Immature natural killer cell (primary cell): ENCODE measurements around the gene CCL13. TPM values are rescaled to one million over a fixed set of nuclear protein-coding genes. Genes with fewer than 3 reads are reported as not detected.

Experiments
- DNase-seq, 3 donors: peaks; one replicate each; pipeline ENCODE4 v3.0.0; 2022; ENCODE audit warnings: mixed read lengths in 1 of 3
- H3K27ac Mint-ChIP-seq, 6 donors: one replicate each; pipeline ENCODE4 v1.8.0; 2020; ENCODE audit warnings: mixed read lengths in 6 of 6, mild to moderate bottlenecking in 5 of 6, inconsistent platforms in 4 of 6, moderate library complexity in 3 of 6
- H3K27me3 Mint-ChIP-seq, 3 donors: one replicate each; pipeline ENCODE4 v1.8.0; 2020 to 2021; ENCODE audit warnings: low read depth in 3 of 3, mild to moderate bottlenecking in 3 of 3, mixed read lengths in 3 of 3, moderate library complexity in 3 of 3, inconsistent platforms in 1 of 3
- H3K36me3 Mint-ChIP-seq, 3 donors: one replicate each; pipeline ENCODE4 v1.8.0; 2020; ENCODE audit warnings: mixed read lengths in 3 of 3, inconsistent platforms in 2 of 3, mild to moderate bottlenecking in 2 of 3
- H3K4me1 Mint-ChIP-seq, 2 donors: one replicate each; pipeline ENCODE4 v1.8.0; 2020; ENCODE audit warnings: inconsistent platforms in 2 of 2, mild to moderate bottlenecking in 2 of 2, mixed read lengths in 2 of 2, moderate library complexity in 1 of 2
- H3K4me3 Mint-ChIP-seq, 5 donors: one replicate each; pipeline ENCODE4 v1.8.0; 2020; ENCODE audit warnings: mild to moderate bottlenecking in 5 of 5, mixed read lengths in 5 of 5, inconsistent platforms in 3 of 5, moderate library complexity in 3 of 5
- H3K9me3 Mint-ChIP-seq, 6 donors: one replicate each; pipeline ENCODE4 v1.8.0; 2020; ENCODE audit warnings: mild to moderate bottlenecking in 6 of 6, mixed read lengths in 6 of 6, inconsistent platforms in 4 of 6, moderate library complexity in 3 of 6
- polyA plus RNA-seq, 3 donors: library from polyadenylated mRNA; unstranded; fragments of 300-500 nt; fragmentation: Illumina TruSeq; gene quantifications; one replicate each; pipeline ENCODE4 v1.2.3, GENCODE V29; 2021

Gene CCL13
- polyA plus RNA-seq, 3 donors from 2014 or later, result not detected

- H3K27me3 Mint-ChIP-seq, result peaks cover 2 to 12% (median 4%) of the 10 kb centered on the region in 3 donors
- no peak for DNase-seq
- no peak overlapping the region for H3K27ac Mint-ChIP-seq
- H3K4me1 Mint-ChIP-seq, result peaks cover 2 to 11% of the 10 kb centered on the region in 2 donors
- H3K4me3 Mint-ChIP-seq, result no peak overlapping the region
- H3K9me3 Mint-ChIP-seq, result no peaks in the 10 kb centered on the region
- H3K36me3 Mint-ChIP-seq, result no peaks in the 10 kb centered on the region
Observed at GRCh38 chr17:34384271-34384670, 28.0 kb downstream of the CCL13 start.

GRCh38 chr17:34384822-34385605 is 28.7 kb downstream of the CCL13 start:
- Mint-ChIP-seq H3K9me3 (no peaks in the 10 kb centered on the region), H3K27me3 (peaks cover 2 to 13% (median 4%) of the 10 kb centered on the region in 3 donors), H3K27ac (no peak overlapping the region), H3K4me3 (no peak overlapping the region), H3K4me1 (peaks cover 2 to 17% of the 10 kb centered on the region in 2 donors), H3K36me3 (no peaks in the 10 kb centered on the region)
- DNase-seq, result no peak

- Mint-ChIP-seq H3K4me1 (peaks cover 2 to 17% of the 10 kb centered on the region in 2 donors), H3K27ac (no peak overlapping the region), H3K4me3 (no peak overlapping the region), H3K27me3 (peaks cover 2 to 15% (median 8%) of the 10 kb centered on the region in 3 donors), H3K9me3 (no peaks in the 10 kb centered on the region), H3K36me3 (no peaks in the 10 kb centered on the region)
- DNase-seq, result no peak
Observed at GRCh38 chr17:34386343-34386696, 30.0 kb downstream of the CCL13 start.

GRCh38 chr17:34386697-34387550 is 30.6 kb downstream of the CCL13 start:
- no peak for DNase-seq
- Mint-ChIP-seq H3K27ac (no peak overlapping the region), H3K27me3 (peaks cover 2 to 17% (median 8%) of the 10 kb centered on the region in 3 donors), H3K36me3 (no peaks in the 10 kb centered on the region), H3K4me3 (no peak overlapping the region), H3K9me3 (no peaks in the 10 kb centered on the region), H3K4me1 (peaks cover 2 to 17% of the 10 kb centered on the region in 2 donors)

GRCh38 chr17:34387566-34387965 is 31.3 kb downstream of the CCL13 start:
- Mint-ChIP-seq H3K27ac (no peak overlapping the region), H3K4me1 (peaks cover 2 to 17% of the 10 kb centered on the region in 2 donors)

GRCh38 chr17:34389126-34389750 is 33.0 kb downstream of the CCL13 start:
- peaks cover 0 to 10% (median 6%) of the 10 kb centered on the region in 3 donors for H3K27me3 Mint-ChIP-seq
- DNase-seq, result no peak
- H3K4me1 Mint-ChIP-seq, result peaks cover 2 to 17% of the 10 kb centered on the region in 2 donors
- peak overlapping the region in 1 of 6 donors; percentile 32 for H3K27ac Mint-ChIP-seq
- no peaks in the 10 kb centered on the region for H3K9me3 Mint-ChIP-seq
- H3K36me3 Mint-ChIP-seq, result no peaks in the 10 kb centered on the region
- no peak overlapping the region for H3K4me3 Mint-ChIP-seq

More at GRCh38 chr17:34387566-34387965, 31.3 kb downstream of the CCL13 start:
- Mint-ChIP-seq H3K36me3 (no peaks in the 10 kb centered on the region), H3K27me3 (peaks cover 2 to 17% (median 6%) of the 10 kb centered on the region in 3 donors), H3K4me3 (no peak overlapping the region), H3K9me3 (no peaks in the 10 kb centered on the region)
- no peak for DNase-seq

- Mint-ChIP-seq H3K4me1 (peaks cover 2 to 17% of the 10 kb centered on the region in 2 donors), H3K4me3 (no peak overlapping the region), H3K27ac (no peak overlapping the region), H3K27me3 (peaks cover 0 to 9% (median 6%) of the 10 kb centered on the region in 3 donors), H3K9me3 (no peaks in the 10 kb centered on the region), H3K36me3 (no peaks in the 10 kb centered on the region)
- no peak for DNase-seq
Observed at GRCh38 chr17:34390649-34391048, 34.4 kb downstream of the CCL13 start.

- peaks cover 0 to 9% (median 6%) of the 10 kb centered on the region in 3 donors for H3K27me3 Mint-ChIP-seq
- H3K9me3 Mint-ChIP-seq, result no peaks in the 10 kb centered on the region
- no peaks in the 10 kb centered on the region for H3K36me3 Mint-ChIP-seq
- H3K4me1 Mint-ChIP-seq, result peaks cover 2 to 17% of the 10 kb centered on the region in 2 donors
- no peak overlapping the region for H3K27ac Mint-ChIP-seq
- H3K4me3 Mint-ChIP-seq, result no peak overlapping the region
- DNase-seq, result no peak
Observed at GRCh38 chr17:34391241-34391640, 35.0 kb downstream of the CCL13 start.

- no peaks in the 10 kb centered on the region for H3K36me3 Mint-ChIP-seq
- no peak for DNase-seq
- peaks cover 2 to 11% of the 10 kb centered on the region in 2 donors for H3K4me1 Mint-ChIP-seq
- H3K27ac Mint-ChIP-seq, result no peak overlapping the region
- no peaks in the 10 kb centered on the region for H3K9me3 Mint-ChIP-seq
- no peak overlapping the region for H3K4me3 Mint-ChIP-seq
- peaks cover 0 to 7% (median 6%) of the 10 kb centered on the region in 3 donors for H3K27me3 Mint-ChIP-seq
Observed at GRCh38 chr17:34393401-34393800, 37.1 kb downstream of the CCL13 start.

- DNase-seq, result no peak
- Mint-ChIP-seq H3K4me3 (no peak overlapping the region), H3K4me1 (peaks cover 0 to 2% of the 10 kb centered on the region in 2 donors), H3K27me3 (peaks cover 0 to 4% (median 1%) of the 10 kb centered on the region in 3 donors), H3K27ac (no peak overlapping the region), H3K36me3 (no peaks in the 10 kb centered on the region), H3K9me3 (no peaks in the 10 kb centered on the region)
Observed at GRCh38 chr17:34397265-34397664, 41.0 kb downstream of the CCL13 start.

GRCh38 chr17:34398990-34399389 is 42.7 kb downstream of the CCL13 start:
- H3K27me3 Mint-ChIP-seq, result peaks cover 0 to 4% (median under 1%) of the 10 kb centered on the region in 3 donors
- peaks cover 0 to 2% of the 10 kb centered on the region in 2 donors for H3K4me1 Mint-ChIP-seq
- H3K27ac Mint-ChIP-seq, result no peak overlapping the region
- DNase-seq, result no peak
- H3K36me3 Mint-ChIP-seq, result no peaks in the 10 kb centered on the region
- H3K4me3 Mint-ChIP-seq, result no peak overlapping the region
- no peaks in the 10 kb centered on the region for H3K9me3 Mint-ChIP-seq

- no peak overlapping the region for H3K27ac Mint-ChIP-seq
- peaks cover 0 to 2% of the 10 kb centered on the region in 2 donors for H3K4me1 Mint-ChIP-seq
- peaks cover 0 to 4% (median 0%) of the 10 kb centered on the region in 3 donors for H3K27me3 Mint-ChIP-seq
- no peaks in the 10 kb centered on the region for H3K9me3 Mint-ChIP-seq
- H3K4me3 Mint-ChIP-seq, result no peak overlapping the region
- no peak for DNase-seq
- H3K36me3 Mint-ChIP-seq, result no peaks in the 10 kb centered on the region
Observed at GRCh38 chr17:34399725-34400124, 43.4 kb downstream of the CCL13 start.

GRCh38 chr17:34400301-34400931 is 44.1 kb downstream of the CCL13 start:
- DNase-seq, result no peak
- H3K27me3 Mint-ChIP-seq, result peaks cover 0 to 1% (median 0%) of the 10 kb centered on the region in 3 donors
- no peak overlapping the region for H3K27ac Mint-ChIP-seq
- no peaks in the 10 kb centered on the region for H3K9me3 Mint-ChIP-seq
- H3K36me3 Mint-ChIP-seq, result no peaks in the 10 kb centered on the region
- peaks cover 0 to 2% of the 10 kb centered on the region in 2 donors for H3K4me1 Mint-ChIP-seq
- H3K4me3 Mint-ChIP-seq, result no peak overlapping the region
